Common myeloid progenitor, CD34-positive (primary cell): ENCODE data around the gene VWCE.

Source experiments
- CTCF ChIA-PET: fragments of 350-600 bp; sonication (Branson Sonifier 250); formaldehyde crosslinking; loops from one replicate; lab custom pipeline; 2021; ENCODE audit warnings: antibody characterized with exemption; lab: Charles Lee
- POLR2A ChIA-PET: fragments of 350-600 bp; sonication (Branson Sonifier 250); formaldehyde crosslinking; loops from one replicate; lab custom pipeline; 2021; ENCODE audit warnings: antibody characterized with exemption; lab: Charles Lee
- DNase-seq, 3 donors: peaks; one replicate each; pipeline versions ENCODE4 v3.0.0 to v3.0.0-alpha.2; 2013
- H3K27ac ChIP-seq, 2 experiments: 1 replicate in 1 of 2; 2 replicates in 1 of 2; pipeline ENCODE4 v1.7.0; 2013; ENCODE audit warnings: inconsistent platforms in 2 of 2, low read length in 2 of 2, mild to moderate bottlenecking in 2 of 2, low read depth in 1 of 2, moderate library complexity in 1 of 2; ENCODE audit not compliant: severe bottlenecking in 2 of 2, insufficient read depth in 1 of 2, poor library complexity in 1 of 2
- H3K27me3 ChIP-seq, 5 experiments: replicated peaks in 2 of 5; 1 replicate in 3 of 5; 2 replicates in 2 of 5; pipeline versions ENCODE4 v1.6.1 to v1.7.0; 2013; ENCODE audit warnings: low read length in 4 of 5, mild to moderate bottlenecking in 2 of 5, moderate library complexity in 2 of 5, inconsistent platforms in 1 of 5; ENCODE audit not compliant: insufficient read depth in 5 of 5, control insufficient read depth in 4 of 5
- H3K36me3 ChIP-seq, 4 experiments: 1 replicate in 2 of 4; 2 replicates in 2 of 4; pipeline versions ENCODE4 v1.6.1 to v1.7.0; 2013; ENCODE audit warnings: low read length in 3 of 4, control low read depth in 1 of 4, mild to moderate bottlenecking in 1 of 4; ENCODE audit not compliant: control insufficient read depth in 4 of 4, insufficient read depth in 4 of 4
- H3K4me1 ChIP-seq, 4 experiments: 1 replicate in 3 of 4; 2 replicates in 1 of 4; pipeline versions ENCODE4 v1.6.1 to v1.7.1; 2013; ENCODE audit warnings: low read length in 3 of 4, mild to moderate bottlenecking in 3 of 4, control low read depth in 1 of 4, inconsistent platforms in 1 of 4, moderate library complexity in 1 of 4; ENCODE audit not compliant: control insufficient read depth in 4 of 4, insufficient read depth in 4 of 4; ENCODE audit errors: control extremely low read depth in 1 of 4
- H3K4me3 ChIP-seq, 7 experiments: 1 replicate in 4 of 7; 2 replicates in 3 of 7; pipeline versions ENCODE4 v1.5.1 to v1.7.0; 2013; ENCODE audit warnings: mild to moderate bottlenecking in 7 of 7, low read length in 6 of 7, moderate library complexity in 6 of 7, inconsistent platforms in 2 of 7, low read depth in 2 of 7, control low read depth in 1 of 7; ENCODE audit not compliant: insufficient read depth in 4 of 7, control insufficient read depth in 1 of 7; ENCODE audit errors: extremely low read depth in 1 of 7
- H3K9me3 ChIP-seq, 5 experiments: 1 replicate in 4 of 5; 2 replicates in 1 of 5; pipeline versions ENCODE4 v1.6.1 to v1.7.1; 2013; ENCODE audit warnings: low read length in 4 of 5, mild to moderate bottlenecking in 2 of 5, inconsistent platforms in 1 of 5, low read depth in 1 of 5, moderate library complexity in 1 of 5; ENCODE audit not compliant: control insufficient read depth in 4 of 5, insufficient read depth in 2 of 5; ENCODE audit errors: control extremely low read depth in 1 of 5
- WGBS: methylation state at CpG from one replicate; pipeline ENCODE4 v1.1.5; 2013; ENCODE audit not compliant: insufficient coverage; 5-methylcytosine and 5-hydroxymethylcytosine counted together

Gene VWCE

DNA sequence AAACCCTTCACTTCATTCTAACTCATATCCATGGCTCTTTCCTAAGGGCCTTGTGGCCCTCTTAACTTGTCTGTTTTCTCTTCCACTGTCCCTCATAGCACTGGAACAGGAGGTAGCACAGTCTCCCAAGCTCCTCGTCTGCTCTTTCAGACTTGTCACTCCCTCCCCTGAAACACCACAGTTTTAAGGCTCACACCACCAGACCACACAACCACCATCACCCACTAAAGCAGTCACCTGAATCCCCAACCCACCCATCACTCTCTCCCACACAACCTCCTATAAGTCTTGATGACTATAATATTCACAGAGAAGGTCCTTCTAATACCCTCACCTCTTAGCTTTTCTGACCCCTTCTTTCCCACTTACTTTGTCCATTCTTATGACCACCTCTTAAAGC lies 11.1 kb upstream of the VWCE start:
- WGBS: 100% methylated on average over 1 of the region's 1 CpG
- Histone ChIP-seq H3K9me3 (no peaks in the 10 kb centered on the region), H3K4me1 (no peaks in the 10 kb centered on the region), H3K4me3 (no peak overlapping the region), H3K27ac (no peak overlapping the region), H3K27me3 (no peaks in the 10 kb centered on the region), H3K36me3 (peaks cover 49 to 98% (median 80%) of the 10 kb centered on the region in 4 experiments)
- no peak for DNase-seq
- ChIA-PET POLR2A (interaction anchor here (0.5 kb wide), 1 partner anchor 1635 kb away, joined by 3 read pairs; no protein-coding TSS in a partner anchor), CTCF (no interaction called here)

DNA sequence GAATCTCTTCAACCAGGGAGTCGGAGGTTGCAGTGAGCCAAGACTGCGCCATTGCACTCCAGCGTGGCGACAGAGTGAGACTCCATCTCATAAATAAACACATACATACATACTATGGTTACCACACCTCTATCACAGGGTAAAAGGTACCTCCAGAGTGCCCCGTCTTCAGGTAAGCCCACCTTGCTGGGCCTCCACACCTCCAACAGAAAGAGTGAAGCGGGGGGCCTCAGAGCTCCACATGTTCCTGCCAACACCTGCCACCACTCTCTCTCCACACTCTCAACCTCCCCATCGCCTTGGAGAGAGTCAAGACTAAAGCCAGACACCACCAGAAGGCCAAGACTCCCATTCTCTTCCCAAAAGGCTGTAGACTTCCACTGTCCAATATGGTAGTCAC lies 10.3 kb upstream of the VWCE start:
- no peaks in the 10 kb centered on the region for H3K27me3 ChIP-seq
- H3K4me1 ChIP-seq: no peaks in the 10 kb centered on the region
- CTCF ChIA-PET: no interaction called here
- H3K36me3 ChIP-seq: peaks cover 49 to 98% (median 78%) of the 10 kb centered on the region in 4 experiments
- H3K27ac ChIP-seq: no peak overlapping the region
- WGBS: 96% methylated on average over 3 of the region's 7 CpGs
- no peaks in the 10 kb centered on the region for H3K9me3 ChIP-seq
- H3K4me3 ChIP-seq: no peak overlapping the region
- no peak for DNase-seq
- POLR2A ChIA-PET: no interaction called here

DNA sequence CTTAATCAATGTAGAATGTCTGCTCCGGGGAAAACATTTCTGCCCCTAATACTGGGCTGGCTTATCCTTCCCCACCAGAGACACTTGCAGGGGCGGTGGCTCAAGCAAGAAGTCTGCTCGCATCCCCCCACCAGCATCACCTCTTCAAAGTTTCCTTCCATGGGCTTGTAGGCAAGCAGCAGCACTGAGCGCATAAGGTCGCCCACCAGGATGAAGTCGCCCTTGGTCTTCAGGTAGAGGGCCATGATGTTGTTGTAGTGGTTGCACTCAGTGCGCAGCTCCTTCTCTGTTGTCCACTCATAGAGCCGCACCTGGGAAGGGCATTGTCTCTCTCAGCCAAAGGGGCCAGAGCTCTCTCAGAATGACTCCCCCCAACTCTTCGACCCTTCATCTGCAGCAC lies 8.6 kb upstream of the VWCE start:
- Histone ChIP-seq H3K9me3 (no peaks in the 10 kb centered on the region), H3K4me3 (no peak overlapping the region), H3K27me3 (no peaks in the 10 kb centered on the region), H3K27ac (no peak overlapping the region), H3K4me1 (peaks cover 0 to 3% (median 1%) of the 10 kb centered on the region in 4 experiments), H3K36me3 (peaks cover 38 to 97% (median 73%) of the 10 kb centered on the region in 4 experiments)
- ChIA-PET POLR2A (no interaction called here), CTCF (no interaction called here)
- WGBS: 100% methylated on average over 1 of the region's 9 CpGs
- DNase-seq: no peak

DNA sequence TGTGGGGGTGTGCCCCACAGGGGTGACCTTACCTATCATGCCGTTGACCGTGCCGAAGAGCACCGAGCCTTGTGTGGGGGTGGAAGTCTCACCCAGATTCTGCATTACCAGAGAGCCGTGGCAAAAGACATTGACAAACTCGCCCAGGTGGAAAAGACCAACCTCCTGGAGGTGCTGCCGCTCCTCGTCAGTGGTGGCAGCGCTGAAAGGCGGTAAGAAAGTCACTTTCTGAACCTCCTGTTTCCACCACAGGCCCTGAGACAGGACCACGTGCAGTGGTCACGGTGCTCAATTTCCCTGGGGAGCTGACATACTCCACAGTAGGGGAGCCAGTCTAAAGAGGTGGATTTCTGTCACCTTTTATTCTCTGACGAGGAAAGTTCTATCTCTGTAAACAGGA lies 7.4 kb upstream of the VWCE start:
- H3K27me3 ChIP-seq: no peaks in the 10 kb centered on the region
- no peak overlapping the region for H3K27ac ChIP-seq
- H3K4me1 ChIP-seq: peaks cover 0 to 15% (median 6%) of the 10 kb centered on the region in 4 experiments
- 97% methylated on average over 11 of the region's 13 CpGs for WGBS
- DNase-seq: no peak
- ChIA-PET POLR2A (no interaction called here), CTCF (interaction anchor here (1.4 kb wide), 1 partner anchor 11 kb away, joined by 3 read pairs; no protein-coding TSS in a partner anchor)
- H3K9me3 ChIP-seq: no peaks in the 10 kb centered on the region
- no peak overlapping the region for H3K4me3 ChIP-seq
- H3K36me3 ChIP-seq: peaks cover 28 to 88% (median 64%) of the 10 kb centered on the region in 4 experiments

DNA sequence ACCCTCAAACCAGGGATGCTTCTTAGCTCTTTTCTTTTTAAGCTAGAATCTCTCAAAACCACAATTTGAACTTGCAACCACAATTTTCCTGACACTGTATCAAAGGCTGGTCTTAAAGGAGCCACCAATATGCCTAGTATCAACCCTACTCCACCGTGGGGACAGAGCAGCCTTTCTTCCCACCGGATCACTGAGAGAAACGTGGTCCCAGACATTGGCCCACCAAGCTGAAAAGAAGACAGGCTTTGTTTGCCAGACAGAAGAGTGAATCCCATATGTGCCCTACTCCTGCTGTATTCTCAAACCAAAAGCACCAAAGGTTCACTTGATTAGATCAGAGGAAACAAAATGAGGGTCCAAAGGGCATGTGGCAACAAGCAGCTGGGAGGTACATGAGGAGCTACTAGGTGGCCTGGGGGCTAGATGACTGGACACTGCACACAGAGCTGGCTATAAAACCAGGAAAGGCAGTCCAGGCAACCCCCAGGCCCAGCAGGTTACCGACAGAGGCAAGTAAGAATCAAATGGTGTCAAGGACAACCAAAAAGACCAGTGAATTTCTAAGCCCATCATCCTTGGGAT lies 3.6 kb upstream of the VWCE start:
- Histone ChIP-seq H3K4me1 (peaks cover 4 to 44% (median 33%) of the 10 kb centered on the region in 4 experiments), H3K9me3 (no peaks in the 10 kb centered on the region), H3K27ac (no peak overlapping the region), H3K4me3 (no peak overlapping the region), H3K27me3 (no peaks in the 10 kb centered on the region), H3K36me3 (peaks cover 13 to 55% (median 40%) of the 10 kb centered on the region in 4 experiments)
- CTCF ChIA-PET: no interaction called here
- no peak for DNase-seq
- 86% methylated on average over 3 of the region's 4 CpGs for WGBS
- POLR2A ChIA-PET: interaction anchor here (0.6 kb wide), 1 partner anchor 8 kb away, joined by 3 read pairs; no protein-coding TSS in a partner anchor

DNA sequence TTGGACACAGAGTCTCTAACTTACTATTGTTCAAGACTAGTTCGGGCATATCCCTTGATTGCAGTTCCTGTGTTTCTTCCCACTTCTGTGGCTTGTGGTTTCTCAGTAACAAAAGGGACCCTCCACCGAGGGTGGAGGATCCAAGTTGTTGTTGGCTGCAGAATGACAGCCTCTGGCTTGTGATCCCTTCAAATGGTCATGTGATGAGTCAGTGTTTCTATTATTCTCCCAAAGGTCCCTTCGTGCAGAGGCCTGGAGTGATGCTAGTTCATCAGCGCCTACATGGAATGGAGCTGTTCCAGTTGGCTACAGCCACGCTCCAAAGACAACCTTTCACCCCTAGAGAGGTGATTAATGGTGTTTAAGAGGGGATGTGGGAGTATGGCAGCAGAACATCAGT lies 2.6 kb upstream of the VWCE start:
- Histone ChIP-seq H3K36me3 (peaks cover 13 to 46% (median 32%) of the 10 kb centered on the region in 4 experiments), H3K9me3 (no peaks in the 10 kb centered on the region), H3K27ac (no peak overlapping the region), H3K4me1 (peaks cover 4 to 50% (median 38%) of the 10 kb centered on the region in 4 experiments), H3K27me3 (no peaks in the 10 kb centered on the region), H3K4me3 (no peak overlapping the region)
- POLR2A ChIA-PET: no interaction called here
- DNase-seq: peak in 1 of 3 donors; percentile 10
- CTCF ChIA-PET: interaction anchor here (0.8 kb wide), 1 partner anchor 20 kb away, joined by 3 read pairs; no protein-coding TSS in a partner anchor
- WGBS: 28% methylated on average over 3 of the region's 5 CpGs

DNA sequence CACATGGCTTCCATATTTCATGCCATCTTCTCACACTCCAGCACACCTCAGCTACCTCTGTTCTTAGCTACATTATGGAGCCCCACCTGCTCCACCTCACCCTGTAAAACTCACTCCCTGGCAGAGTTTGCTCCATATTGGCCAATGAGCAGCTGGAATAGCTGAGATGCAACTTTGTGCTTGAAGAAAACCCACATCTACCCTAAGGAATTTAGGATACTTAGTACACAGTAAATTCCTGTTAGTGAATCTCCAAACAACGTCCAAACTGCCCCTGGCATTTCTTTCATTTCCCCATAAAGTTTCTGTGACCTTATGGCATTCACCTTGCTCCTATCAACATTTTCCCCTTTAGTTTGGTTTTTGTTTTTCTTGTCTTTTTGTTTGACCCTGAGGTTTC lies 2.2 kb upstream of the VWCE start:
- no peak for DNase-seq
- WGBS: 78% methylated on average over 1 of the region's 1 CpG
- no peak overlapping the region for H3K4me3 ChIP-seq
- peaks cover 4 to 50% (median 38%) of the 10 kb centered on the region in 4 experiments for H3K4me1 ChIP-seq
- H3K27me3 ChIP-seq: no peaks in the 10 kb centered on the region
- CTCF ChIA-PET: interaction anchor here (0.8 to 1.1 kb wide), 2 partner anchors 17 to 20 kb away, joined by 3 read pairs; no protein-coding TSS in a partner anchor
- H3K27ac ChIP-seq: no peak overlapping the region
- POLR2A ChIA-PET: no interaction called here
- no peaks in the 10 kb centered on the region for H3K9me3 ChIP-seq
- peaks cover 13 to 42% (median 28%) of the 10 kb centered on the region in 4 experiments for H3K36me3 ChIP-seq
